AG20443 (cell line): Measurements from ENCODE around the gene MTTP.

Experiments used
- DNase-seq: peaks from one replicate; pipeline ENCODE4 v3.0.0; 2012; ENCODE audit warnings: low spot score, mixed read lengths

Gene MTTP

DNA sequence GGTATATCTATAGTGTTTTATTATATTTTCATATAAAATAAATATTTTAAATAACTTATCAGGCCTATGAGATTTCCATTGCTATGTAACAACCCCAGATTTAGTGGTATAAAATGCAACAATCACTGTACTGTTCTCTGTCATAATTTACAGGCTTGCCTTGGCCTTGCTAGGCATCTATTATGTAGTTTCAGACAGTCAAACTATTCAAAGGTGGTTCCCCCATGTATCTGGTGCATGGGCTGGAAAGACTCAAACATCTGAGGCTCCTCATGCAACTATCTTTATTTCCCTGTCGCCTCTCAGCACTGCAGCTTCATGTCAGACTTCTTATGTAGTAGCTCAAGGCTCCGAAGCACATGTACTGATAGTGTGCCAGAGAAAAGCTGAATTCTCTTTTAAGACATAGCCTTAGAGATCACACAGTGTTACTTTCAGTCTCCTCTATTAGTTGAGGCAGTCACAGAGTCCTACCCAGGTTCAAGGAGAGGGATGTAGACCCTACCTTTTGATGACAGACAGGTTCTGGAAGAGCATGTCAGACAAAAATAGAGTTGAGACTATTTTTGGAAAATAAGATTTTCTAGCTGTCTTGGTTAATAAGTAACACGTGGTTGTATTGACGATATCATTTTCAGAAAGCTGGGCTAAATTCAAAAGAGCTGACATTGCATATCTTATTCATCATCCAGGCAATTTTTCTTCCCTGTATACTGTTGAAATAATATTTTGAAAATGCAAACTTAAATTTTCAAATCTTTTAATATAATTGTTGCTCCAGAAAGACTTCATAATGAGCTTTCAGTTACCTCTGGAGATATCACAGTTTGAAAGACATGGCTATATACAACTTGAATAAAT is 19.4 kb downstream of the MTTP start:
- no peak for DNase-seq

DNA sequence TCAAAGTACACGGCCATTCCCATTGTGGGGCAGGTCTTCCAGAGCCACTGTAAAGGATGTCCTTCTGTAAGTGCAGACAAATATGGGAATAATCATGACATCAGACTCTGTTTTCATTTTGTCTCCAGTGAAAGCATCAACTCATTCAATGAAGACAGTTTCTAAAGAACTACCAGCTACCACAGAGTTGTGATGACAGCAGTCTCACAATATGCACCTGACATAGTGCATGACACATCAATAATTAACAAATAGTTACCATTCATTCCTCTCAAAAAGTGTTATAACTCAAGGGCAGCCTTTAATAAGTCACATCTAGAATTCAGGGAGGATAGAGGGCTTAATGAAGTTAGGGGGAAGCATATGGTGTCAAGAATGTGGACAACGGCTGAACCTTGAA is 20.2 kb downstream of the MTTP start:
- DNase-seq = no peak

DNA sequence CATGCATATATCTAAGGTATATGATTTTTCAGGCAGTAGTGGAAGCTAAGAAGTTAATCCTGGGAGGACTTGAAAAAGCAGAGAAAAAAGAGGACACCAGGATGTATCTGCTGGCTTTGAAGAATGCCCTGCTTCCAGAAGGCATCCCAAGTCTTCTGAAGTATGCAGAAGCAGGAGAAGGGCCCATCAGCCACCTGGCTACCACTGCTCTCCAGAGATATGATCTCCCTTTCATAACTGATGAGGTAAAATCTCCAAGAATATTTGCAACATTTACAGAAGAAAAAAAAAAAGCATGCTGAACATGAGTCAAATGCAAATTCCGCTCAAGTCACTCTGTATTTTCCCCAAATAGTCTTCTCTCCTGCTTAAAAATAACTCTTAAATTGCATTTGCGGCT is 32.1 kb downstream of the MTTP start:
- no peak for DNase-seq

DNA sequence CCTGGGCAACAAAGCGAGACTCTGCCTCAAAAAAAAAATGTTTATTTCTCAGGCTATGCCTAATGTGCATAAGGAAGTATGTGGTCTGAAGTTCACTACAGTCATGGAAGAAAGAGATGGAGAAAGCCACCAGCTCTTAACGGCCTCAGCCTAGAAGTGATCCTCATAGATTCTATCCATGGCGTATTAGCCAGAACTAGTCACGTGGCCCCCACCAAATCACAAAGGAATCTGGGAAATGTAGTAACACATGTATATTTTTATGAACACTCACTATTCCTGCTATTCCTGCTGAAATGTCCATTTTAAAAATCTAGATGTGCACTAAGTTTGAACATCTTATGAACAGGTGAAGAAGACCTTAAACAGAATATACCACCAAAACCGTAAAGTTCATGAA is 33.8 kb downstream of the MTTP start:
- no peak for DNase-seq

DNA sequence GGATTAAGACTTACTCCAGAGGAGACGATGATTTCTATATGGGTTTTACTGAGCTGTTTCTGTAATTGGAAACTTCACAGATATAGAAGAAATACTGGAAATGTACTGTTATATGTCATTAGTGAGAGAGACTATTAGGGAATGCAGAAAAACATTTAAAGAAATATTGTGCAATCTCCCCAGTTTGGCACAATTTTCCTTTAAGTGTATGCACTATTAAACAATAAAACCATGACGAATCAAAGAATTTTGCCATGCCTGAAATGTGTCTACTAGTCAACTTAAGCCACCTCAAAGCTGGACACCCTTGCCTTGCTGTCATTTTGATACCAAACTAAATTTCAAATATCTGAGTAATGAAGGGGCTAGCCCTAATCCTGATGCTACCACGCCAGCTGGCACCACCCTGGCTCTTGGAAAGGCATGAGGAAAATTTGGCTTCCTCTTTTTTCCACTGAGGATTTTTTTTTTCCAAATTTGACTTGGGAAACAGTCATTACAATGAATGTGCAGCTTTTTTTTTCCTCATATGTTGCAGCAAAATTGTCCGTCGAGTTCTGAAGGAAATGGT is 36.1 kb downstream of the MTTP start:
- DNase-seq = no peak

DNA sequence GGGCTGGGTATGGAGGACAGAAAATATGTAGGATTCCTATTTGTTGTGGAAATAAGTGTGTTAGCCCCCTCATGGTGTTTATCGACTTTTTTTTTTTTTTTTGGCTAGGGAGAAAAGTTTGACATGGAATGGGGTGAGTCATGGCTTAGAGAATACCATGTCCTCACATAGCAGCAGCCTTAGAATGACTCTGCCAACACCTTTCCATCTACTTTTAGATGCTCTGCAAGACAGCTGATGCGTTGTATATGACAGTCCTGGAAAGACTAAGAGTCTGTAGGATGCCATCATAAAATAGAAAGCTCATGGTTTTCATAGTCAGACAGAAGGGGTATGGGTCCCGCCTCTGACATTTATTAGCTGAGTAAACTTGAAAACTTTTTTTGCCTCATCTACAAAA is 37.7 kb downstream of the MTTP start:
- DNase-seq = no peak

DNA sequence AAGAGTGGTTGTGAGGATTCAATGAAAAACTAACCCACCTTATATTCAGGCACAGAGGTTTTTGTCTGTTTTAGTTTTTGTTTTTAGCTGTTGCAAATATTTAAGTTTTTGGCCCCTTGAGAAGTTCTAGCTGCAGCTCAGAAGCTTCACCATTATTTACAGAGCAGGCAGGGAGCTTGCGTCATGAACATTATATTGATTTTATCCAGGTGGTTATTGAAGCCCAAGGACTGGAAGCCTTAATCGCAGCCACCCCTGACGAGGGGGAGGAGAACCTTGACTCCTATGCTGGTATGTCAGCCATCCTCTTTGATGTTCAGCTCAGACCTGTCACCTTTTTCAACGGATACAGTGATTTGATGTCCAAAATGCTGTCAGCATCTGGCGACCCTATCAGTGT is 38.1 kb downstream of the MTTP start:
- DNase-seq = no peak

DNA sequence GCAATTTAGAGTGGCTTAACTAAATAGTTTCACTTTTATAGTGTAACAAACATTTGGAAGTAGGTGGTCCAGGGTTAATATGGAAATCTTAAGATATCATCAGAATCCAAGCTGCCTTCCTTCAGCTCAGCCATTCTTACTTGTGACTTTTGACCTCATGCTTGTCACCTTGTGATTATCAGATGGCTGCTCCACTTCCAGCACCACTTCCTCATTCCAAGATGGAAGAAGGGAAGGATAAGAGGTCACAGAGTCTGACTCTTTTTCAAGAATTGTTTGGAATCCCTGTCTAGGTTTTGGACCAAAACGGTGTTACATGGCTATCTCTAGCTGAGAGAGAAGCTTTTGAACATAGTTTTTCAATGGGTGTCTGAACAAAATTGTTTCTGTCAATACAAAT is 39.9 kb downstream of the MTTP start:
- DNase-seq = no peak

DNA sequence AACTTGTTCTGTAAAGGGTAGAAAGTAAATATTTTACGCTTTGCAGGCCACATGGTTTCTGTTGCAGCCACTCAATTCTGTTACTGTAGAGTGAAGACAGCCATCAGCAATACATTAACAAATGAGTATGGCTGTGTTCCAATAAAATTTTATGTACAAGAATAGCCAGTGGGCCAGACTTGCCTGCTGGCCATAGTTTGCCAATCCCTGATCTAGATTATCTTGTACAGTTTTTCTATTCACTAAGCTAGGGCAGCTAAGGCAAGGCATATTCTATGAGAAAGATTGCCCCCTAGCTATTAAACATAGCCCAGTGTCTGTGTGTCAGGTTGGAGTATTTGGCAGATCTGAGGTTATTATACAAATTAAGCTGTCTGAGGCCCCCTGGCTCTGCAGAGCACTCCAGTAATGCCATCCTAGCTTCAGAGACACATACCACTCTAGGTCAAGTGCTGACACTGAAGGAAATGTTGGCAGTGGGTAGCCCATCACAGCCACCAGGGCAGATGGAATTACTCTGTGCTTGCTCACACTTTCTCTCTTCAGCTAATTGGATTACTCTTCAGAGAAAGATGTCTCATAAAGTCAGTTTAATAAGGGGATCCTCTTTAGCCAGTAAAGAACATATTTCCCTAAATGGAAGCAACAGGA is 40.7 kb downstream of the MTTP start:
- no peak for DNase-seq

DNA sequence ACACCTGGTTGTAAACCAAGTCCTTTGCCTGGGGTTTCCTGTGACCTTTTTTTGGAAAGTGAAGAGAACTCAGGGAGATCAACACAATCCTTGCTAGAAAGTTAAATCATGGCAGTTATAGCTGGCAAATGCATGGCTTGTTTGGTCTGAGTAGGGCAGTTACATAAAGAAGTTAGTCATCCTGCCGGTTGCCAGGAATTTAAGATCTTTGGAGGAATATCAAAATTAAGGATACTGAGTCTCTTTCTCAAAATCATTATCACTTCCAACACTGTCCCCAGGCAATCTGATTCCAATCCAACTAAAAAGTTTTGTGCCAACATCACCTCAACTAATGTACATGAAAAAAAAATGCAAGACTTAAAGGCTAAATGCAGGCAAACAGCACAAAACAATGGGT is 42.8 kb downstream of the MTTP start:
- no peak for DNase-seq

DNA sequence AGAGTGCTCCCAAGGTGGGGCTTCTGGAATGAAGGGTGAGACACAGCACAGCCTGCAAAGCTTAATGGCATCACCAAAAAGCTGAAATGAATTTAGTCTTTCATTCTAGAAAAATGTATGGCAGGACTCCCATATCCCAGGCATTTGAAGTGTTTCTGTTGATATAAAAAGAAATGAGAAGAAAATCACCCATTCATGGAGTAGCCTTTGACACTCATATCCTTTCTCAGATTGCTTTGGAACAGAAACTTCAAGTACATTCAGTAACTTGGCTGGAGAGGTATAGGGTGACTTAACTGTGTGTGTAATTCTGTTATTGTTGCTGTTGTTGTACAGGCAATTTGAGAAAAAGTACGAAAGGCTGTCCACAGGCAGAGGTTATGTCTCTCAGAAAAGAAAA is 47.7 kb downstream of the MTTP start:
- no peak for DNase-seq

DNA sequence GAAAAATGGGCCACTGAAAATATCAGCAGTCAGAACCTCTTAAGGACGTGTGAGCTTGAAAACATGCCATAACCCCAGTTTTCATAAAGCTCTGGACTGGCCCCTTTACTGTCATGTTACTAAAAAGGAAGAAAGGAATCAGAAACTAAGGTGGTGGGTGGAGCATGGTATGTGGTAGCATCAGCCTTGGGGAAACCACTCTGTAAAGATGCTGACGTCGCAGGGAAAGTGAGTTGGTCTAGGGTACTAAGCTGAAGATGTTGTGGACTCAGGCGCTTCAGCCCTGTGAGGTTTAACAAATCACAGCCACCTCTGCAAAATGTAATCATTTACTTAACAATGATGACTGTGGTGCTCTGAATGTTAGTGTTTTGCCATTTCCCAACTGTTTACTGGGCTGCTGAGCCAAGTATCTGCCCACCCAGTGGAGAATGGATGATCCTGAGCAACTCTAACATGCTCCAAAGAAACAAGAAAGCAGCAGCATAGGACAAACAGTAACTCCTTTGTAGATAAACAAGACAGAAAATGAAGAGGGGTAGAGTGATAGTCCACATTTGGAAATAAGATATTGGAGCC is 49.6 kb downstream of the MTTP start:
- DNase-seq = no peak

DNA sequence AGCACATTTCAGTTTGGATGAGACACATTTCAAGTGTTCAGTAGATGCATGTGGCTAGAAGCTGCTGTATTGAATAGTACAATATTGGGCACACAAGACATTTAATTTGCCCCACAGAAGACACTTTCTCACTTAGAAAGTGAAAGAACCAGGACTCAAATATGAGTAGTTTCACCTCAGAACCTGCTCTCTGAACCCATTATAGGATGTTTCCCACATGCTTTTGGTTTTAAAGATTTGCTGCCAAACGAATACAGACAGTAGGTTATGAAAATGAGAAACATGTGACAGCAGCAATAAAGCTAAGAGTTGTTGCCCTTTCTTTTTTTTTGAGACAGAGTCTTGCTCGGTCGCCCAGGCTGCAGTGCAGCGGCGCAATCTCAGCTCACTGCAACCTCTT is 50.7 kb downstream of the MTTP start:
- no peak for DNase-seq

DNA sequence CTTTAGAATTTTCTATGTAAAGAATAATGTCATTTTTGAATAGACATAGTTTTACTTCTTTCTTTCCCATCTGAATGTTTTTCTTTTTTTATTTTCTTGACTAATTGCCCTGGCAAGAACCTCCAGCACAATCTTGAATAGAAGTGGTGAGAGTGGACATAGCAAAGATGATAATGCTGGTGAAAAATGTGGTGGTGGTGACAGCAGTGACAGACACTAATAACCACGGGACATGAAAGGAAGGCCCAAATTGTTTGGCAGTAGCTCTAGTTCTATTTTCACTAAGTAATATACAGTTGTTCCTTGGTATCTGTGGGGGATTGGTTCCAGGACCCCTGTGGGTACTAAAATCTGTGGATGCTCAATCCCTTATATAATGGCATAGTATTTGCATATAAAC is 53.4 kb downstream of the MTTP start:
- no peak for DNase-seq

DNA sequence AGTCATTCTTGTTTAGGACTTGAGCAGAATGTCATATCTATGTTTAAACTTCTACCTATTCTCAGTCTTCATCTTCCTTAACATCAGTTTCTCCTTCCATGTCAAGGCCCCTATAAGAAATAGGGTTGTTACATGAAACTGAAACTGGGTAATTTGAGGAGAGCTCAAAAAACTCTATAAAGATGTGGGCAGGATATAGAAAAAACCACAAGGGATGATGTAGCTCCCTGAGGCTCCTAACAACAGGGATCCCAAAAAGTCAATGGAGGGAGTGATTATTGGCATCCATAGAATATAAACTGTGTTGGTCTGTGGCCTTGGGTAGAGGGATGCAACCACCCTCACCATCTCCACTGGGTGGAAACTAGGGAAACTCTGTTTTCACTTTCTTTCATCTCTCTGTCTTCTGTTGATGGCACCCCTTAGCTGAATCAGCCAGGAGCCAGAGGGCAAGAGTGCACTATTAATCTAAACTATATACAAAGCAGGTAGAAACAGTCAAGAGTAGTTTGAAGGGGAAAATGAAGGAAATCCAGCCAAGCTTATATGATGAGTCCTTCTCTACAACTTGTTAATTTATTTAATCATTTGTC is 55.4 kb downstream of the MTTP start:
- DNase-seq = no peak

DNA sequence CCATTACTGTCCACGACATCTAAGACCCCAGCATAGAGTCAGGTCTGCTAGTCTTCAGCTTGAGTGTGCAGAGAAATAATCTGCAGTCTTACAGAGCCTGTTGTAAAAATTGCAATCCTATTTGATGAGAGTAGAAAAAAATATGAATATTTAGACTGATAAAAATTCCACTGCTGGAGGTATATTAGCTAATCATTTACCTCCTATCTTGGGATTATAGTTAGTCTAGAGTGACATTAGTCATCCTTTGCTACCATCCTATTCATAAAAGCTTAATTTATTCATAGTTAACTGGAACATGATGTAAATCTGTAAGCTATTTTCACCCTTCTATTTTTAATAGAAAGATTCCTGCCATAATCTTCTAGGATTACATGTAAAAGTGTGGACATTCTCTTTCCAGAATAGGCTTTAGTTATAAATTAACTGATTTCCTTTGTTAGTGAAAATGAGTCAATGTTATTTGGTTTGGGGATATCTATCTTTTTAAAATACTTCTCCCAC is 56.3 kb downstream of the MTTP start:
- DNase-seq = no peak

DNA sequence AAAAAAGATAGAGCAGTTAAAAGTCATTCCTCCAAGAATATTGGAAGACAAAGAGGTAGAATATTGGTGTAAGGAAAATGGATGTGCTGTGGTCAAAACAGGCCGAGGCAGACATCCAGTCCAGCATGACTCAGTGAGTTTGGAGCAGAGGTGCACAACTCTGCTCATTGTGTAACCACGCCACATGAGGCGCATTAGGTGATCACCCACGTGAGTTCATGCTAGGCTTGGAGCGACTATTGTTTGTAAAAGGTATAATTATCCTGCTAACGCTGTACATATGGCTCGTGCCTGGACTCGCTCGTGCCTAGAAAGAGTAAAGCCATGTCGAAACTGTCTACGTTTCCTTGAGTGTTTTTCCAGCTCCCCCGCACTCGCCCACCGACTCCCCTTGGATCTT is 59.1 kb downstream of the MTTP start:
- DNase-seq = no peak

DNA sequence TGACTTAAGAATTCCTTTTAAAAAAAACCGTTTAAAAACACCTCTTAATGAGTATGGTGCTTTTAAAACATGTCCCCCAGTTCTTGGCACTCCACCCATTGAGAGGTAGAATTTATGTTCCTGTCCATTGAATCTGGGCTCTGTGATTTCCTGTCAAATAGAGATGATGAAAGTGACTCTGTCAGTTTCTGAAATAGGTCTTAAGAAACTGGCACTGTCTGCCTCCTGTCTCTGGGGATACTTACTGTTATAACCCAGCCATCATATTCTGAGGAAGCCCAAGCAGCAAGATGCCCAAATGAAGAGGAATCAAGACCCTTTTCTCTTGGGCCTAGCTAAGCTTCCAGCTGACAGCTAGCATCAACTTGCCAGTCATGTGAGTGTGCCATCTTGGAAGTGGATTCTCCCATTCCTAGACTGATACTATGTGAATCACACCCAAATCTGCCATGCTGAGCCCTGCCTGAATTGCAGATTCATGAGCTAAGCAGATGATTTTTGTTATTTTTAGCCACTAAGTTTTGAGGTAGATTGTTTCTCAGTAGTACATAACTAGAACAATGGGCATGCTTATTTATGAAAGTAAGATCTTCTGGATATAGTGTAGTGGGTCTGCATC is 60.2 kb downstream of the MTTP start:
- DNase-seq = no peak

DNA sequence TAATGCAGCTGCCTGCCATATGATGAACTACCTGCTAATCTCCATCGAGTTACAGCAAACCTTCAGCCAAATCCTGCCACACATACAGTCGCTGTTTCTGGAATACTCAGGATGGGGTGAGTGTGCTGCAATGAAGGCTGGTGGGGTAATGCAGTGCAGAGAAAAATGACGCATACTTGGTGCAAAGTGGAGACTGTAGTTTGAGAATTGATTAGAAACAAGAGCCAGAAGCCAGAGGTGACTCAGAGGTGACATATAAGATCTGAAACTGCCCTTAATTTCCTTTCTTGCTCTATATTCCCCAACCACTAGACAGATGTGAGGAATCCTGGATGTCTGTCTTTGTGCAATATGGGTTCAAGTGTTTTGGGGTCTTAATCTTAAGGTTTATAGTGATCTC is 61.0 kb downstream of the MTTP start:
- no peak for DNase-seq

DNA sequence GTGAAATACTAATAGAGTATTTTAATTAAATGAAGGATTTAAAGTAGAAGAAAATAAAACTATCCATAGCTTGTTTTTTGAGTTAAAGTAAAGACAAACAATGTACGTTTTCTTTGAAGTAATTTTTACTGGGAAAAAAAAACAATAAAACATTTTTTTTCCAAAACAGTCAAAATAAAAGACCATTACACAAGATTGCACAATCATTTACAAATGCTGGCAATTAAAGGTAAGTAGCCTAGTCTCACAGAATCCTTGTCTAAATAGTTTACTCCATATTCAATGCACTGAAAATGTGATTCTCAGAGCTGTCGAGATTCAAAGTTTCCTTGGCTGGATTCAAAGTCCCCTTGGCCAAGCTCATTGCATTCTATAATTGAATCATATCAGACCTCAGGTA is 61.8 kb downstream of the MTTP start:
- DNase-seq = no peak

DNA sequence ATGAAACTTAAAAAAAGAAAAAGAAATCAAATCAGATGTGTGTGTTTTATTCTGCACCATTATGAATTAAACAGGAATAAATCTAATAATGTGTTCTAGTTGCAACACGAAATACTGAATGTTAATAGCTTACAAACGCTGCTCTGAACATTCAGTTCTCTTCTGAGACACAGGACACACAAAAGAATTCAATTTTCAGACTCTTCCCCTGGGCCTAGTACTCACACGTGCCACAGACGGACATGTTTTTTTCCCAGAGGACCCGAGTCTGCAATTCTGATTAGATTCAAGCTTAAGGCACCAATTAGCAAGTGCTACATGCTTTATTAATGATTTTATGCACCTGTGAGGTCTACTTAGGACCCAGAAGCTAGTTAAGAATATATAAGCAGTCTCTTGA is 62.5 kb downstream of the MTTP start:
- DNase-seq = no peak

DNA sequence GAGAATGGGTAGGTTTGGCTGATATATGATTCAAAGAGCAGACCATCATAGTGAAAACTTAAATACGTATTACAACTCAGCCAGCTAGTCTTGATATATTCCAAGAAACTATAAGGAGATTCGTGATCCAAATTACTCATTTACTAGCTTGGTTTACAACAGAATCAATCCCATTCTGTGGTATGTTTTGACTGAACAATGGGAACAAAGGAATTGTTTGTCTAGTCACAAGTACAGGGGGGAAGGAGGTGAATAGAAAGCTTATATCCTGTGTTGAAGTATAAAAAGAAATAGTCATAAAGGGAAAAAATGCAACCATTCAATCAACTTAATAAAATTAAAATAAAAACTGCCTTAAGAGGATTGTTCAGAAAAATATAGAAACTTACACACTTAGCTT is 66.1 kb downstream of the MTTP start:
- no peak for DNase-seq
